Epidermal melanocyte (primary cell): ENCODE measurements around the gene ITIH1.
A peak's percentile ranks its signal among the peaks of the same experiment; 100 is the strongest.

Experiments used
- DNase-seq: peaks from one replicate; pipeline ENCODE4 v3.0.0; 2011; ENCODE audit warnings: low spot score; ENCODE audit not compliant: insufficient read length

ITIH1 gene

DNA sequence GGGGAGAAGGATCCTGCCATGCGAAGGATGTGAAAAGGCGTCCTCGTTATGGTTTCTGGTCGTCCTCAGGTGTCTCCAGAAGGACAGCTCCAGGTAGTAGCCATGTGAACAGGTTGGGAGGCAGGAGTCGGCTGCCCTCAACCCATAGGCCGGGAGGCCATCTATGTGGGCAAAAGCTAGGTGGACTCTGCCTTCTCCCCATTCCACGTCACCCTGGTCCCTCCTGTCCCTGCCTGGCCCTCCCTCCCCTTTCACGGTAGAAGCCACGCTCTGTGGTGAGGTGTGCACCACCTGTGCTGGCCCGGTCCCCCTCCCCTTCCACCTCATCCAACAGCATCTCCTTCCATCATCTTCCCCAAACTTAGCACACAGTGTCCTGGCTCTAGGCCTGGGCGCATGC lies 33.5 kb downstream of the ITIH1 start:
- no peak for DNase-seq

DNA sequence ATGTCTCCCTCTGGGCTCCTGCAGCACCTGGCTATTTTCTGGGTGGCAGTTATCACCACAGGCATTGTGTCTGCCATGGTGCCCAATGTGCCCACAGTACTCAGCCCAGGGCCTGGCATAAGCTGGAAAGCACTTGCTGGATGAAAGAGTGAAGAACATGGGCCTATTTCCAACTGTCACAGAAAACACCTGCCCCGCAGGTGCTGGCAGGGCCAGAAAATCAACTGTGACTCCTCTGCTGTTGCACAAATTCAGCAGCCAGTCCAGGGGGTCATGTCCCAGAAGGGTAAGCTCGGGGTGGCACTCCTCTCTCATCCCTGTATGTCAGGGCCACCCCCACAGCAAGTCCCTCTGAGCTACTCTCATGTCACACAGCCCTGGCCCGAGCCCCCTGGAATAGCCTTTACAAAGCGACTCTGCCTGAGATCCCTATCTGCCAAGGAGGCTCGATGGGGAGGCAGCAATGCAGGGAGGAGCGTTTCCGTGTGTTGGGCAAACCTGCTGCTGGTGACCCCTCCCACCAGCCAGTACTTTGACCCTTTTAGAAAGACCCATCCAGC lies 34.1 kb downstream of the ITIH1 start:
- DNase-seq, result no peak

DNA sequence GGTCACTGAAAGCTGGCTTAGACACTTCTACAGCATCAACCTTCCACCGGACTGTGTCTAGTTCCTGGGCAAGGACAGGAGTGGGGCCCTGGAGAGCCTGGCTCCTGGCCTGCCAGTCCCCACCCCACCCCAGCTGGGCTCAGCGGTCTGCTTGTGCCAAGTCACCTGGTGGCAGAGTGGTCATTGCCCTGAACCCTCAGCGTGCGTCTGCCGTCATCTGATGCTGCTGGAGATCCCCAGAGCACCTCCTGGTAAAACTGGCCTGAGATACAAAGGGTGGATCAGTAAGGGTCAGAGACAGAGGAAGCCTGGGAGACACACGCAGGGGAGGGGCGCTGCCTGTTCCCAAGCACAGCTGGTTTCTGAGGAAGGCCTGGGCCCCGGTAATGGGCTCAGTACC lies 36.4 kb downstream of the ITIH1 start:
- no peak for DNase-seq

DNA sequence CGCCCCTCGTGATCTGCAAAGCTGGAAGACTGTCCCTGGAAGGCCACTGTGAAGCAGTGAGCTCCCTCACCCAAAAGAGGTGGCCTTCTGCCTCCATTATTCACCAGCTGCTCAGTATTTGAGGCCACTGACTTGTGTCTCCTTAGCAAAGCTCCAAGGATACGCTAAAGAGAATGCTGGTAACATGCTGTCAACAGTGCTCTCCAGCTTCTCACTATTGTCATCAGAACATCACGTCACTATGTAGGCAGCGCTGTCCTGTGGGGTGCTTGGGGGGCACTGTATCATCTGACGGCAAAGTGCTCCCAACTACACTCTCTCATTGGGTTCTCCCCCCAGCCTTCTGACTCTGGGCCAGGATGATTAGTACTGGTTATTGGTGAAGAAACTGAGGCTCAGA lies 38.8 kb downstream of the ITIH1 start:
- DNase-seq, result no peak

DNA sequence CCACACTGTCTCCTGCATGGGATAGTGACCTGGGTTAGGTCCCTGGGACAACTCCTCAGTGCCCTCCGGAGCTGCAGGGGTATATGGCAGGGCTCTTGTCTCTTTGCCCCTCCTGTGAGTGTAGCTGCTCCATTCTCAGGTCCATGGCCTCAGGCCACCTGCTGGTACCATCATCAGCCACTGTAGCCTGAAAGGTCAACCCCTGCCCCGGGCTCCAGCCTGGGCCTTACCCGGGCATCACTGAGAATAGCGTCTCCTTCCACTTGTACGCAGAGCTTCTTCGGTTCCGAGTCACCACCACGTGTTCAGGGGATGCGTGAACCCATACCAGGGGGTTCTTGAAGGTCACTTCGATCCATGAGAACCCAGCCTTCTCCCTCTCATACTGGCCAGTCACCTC lies 39.3 kb downstream of the ITIH1 start:
- no peak for DNase-seq

DNA sequence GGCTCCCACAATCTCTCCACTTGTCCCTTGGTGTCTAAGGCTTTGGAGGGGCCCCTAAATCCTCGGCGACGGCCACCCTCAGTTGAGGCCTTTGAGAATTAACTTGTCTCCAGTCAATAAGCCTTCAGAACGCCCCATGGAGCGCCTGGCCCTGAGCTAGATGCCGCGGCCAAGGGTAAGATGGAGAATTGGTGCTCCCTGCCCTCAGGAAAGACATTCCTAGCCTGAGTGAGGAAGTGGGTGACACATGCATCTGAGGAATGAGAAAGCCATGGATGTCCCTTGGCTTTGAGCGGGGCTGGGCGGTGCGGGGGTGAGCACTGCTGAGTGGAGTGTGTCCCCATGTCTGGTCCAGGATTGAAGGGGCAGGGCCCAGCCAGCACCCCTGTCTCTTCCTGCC lies 39.8 kb downstream of the ITIH1 start:
- no peak for DNase-seq

DNA sequence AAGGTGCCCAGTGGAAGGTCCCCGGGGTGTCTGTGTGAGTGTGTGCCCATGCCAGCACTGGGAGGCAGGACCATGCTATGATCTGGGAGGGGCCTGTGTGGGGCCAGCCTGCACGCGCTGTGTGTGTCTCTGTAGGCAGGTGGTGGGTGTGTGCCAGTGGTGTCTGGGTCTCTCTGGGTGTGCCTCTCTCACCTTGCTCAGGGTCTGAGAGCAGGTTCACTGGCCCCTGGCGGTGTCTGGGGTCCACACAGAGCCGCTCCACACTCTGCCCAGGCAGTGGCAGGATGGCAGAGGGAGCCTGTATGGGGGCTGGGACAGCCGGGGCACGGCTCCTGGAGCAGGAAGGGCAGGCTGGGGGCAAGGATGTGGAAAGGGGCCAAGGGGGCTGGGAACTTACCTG lies 40.5 kb downstream of the ITIH1 start:
- no peak for DNase-seq

DNA sequence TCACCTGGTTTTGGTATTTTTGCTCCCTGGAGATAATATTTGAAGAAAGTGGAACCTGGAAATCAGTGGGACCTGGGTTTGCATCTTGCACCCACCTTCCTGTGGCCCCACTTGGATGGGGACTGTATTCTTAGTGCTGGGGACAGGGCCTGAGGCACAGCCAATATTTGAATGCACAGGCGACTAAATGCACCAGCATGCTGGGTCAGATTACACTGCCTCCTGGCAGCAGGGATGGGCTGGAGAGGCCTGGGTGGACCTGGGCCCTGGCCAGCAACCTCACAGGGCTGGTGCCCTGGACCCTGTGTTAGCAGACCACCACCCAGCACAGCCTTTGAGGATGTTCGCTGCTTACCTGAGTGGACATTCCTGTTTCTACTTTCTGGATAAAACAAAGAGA lies 42.5 kb downstream of the ITIH1 start:
- no peak for DNase-seq

DNA sequence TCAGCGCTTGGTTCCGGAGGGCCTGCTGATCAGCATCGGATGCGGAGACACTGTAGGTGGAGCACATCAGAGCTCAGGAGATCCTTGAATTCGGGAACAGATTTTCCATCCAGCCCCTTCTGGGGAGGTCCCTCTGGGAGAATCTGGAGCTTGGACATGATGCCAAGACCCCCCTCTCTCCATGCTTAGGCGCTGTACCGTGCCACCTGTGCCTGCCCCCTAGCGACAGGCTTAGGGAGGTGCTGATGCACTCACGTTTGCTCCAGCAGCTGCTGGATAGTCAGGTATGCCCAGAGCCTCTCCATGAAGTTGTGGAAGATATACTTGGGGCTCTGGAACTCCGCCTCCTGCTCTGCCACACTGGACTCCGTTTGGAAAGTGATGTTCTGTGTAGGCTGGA lies 43.3 kb downstream of the ITIH1 start:
- no peak for DNase-seq

DNA sequence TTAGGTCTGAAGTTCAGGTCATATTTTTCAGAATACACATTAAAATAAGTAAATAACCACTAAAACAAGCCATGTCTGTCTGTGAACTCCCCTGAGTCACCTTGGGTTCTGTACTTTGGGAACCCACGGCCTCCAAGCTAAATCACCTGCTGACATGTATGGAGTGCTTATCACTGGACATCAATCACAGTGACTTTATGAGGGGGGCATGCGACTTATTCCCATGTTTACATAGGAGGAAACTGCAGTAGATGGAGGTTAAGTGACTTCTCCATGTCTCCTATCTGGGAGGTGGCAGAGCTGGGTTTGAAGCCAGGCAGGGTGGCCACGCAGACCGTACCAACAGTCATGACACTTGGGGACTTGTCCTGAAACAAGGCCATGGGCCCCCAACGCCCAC lies 45.0 kb downstream of the ITIH1 start:
- DNase-seq, result no peak

DNA sequence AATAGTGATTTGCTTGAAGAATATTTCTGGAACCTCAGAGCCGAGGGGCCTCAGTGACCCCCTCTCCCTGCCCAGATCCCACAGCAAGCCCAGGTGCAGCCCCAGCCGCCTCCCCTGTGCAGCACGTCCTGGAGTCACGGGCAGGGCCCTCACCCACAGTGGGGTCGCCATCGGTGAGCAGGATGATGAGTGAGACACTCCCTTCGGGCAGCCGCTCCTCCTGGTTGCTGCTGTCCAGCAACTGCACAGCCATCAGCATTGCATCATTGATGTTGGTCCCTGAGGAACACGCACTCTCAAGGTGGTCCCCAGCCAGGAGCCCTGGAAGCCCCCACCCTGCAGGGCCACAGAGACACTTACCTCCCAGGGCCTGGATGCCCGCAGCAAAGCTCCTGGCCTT lies 46.6 kb downstream of the ITIH1 start:
- DNase-seq, result no peak

DNA sequence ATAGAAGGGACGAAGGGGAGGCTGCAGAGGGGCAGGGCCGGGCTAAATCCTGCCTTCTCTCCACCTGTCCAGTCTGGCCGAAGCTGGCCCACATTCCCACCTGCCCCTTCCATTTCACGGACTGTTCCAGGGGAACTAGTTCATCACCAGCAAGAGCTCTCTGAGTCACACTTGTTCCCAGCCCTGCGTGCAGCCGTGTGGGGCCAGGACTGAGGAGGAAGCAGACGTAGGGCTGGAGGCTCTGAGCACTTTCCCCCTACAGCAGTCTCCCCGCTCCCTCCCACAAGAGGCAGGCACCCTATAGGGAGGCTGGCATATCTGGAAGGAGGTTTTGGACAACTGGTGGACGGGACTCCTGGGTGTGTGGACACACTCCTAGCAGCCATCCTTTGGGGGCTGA lies 50.0 kb downstream of the ITIH1 start:
- no peak for DNase-seq

DNA sequence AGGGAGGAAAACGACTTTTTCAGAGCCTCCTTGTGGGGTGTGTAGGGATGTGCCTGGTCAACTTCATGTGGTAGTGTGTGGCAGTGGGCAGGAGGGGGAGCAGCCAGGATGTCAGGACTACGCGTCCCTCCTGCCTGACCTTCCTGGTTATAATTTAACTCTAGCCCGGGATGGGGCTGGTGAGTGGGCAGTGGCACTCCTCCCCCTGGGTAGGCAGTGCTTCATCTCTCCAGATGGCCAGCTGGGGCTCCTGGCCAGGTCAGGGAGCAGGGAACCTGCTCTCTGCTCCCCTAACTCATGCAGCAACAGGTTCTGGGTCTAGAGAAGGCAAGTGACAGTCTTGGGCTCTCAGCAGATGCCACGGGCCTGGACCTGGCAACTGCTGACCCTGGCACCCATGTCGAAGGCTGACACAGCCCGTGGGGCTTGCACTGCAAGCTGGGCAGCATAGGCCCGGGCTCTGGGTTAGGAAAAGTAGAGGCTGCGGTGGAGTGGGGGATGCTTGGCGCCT lies 50.5 kb downstream of the ITIH1 start:
- no peak for DNase-seq

DNA sequence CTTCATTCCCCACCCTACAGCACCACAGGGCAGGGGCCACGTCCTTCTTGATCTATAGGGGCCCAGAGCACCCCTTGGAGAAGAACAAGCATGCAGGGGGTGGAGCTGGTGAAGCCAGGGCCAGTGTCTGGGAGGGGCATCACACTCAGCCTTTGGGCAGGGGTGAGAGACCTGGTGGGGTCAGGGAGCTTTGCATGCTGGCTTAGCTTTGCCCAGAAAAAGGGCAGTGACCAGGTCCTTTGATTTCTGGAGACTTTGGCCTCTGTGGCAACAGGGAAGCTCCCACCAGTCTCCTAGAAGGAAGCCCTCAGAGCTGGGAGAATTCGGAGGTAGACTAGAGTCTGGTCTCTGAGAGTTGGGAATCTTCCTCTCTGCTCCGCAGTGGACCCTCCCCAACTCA lies 52.1 kb downstream of the ITIH1 start:
- DNase-seq, result no peak

DNA sequence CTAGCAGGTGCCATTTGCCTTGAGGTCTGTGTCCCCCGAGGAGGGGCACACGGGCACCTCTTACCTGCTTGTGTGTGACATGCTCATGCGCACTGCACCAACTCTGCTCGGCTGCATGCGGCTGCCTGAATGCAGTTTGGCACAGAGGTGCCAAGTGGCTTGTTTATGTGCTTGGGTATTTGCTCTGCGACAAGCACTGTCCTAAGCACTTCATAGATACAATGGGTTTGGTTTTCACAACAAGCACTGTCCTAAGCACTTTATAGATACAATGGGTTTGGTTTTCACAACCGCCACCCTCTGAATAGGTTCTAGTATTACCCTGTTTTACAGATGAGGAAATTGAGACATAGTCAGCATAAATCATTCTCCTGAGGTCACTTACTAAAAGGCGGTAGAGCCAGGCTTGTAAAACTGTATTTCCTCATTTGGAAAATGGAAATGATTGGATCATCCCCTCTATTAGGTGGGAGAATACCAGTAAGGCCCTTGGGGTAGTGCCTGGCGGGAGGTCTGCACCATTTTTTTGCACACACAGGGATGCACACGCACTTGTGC lies 52.6 kb downstream of the ITIH1 start:
- DNase-seq, result no peak

DNA sequence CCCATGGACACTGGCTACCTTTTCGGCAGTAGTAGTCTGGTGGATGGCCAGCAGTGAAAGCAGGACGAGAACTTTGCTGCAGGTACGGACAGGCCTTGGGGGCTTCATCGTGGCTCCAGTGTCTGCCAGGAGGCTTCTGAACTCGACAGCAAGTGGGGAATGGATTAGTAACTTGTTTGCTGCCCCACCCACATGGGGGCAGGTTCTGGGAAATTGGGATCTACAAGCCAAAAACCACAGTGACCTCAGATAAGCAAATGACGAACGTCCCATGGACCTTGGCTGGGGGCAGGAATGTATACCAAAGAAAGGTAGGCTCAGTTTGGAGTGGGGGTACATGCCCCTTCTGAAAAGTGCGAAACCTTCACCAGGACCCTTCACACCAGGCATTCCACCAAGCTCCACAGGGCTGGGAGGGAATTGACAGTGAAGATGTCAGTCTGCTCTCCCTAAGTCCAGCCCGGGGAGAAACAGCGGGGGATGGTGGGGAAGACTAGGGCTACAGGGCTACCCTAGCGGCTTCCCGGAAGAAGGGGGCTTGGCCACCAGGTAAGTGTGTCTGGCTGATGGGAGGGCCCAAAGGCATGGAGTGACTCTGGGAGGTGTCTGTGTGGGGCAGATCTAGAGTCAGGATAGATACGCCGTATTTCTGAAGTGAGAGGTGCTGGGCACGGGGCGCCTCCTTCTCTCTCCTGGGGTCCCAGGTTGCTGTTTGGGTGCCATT lies 53.3 kb downstream of the ITIH1 start, which contains the start of gene ITIH4:
Gene ITIH4, minus strand, starts transcription at position 138 of the 724 bp plus-strand sequence. Its CDS starts 30 bp downstream, at position 108.
- no peak for DNase-seq

DNA sequence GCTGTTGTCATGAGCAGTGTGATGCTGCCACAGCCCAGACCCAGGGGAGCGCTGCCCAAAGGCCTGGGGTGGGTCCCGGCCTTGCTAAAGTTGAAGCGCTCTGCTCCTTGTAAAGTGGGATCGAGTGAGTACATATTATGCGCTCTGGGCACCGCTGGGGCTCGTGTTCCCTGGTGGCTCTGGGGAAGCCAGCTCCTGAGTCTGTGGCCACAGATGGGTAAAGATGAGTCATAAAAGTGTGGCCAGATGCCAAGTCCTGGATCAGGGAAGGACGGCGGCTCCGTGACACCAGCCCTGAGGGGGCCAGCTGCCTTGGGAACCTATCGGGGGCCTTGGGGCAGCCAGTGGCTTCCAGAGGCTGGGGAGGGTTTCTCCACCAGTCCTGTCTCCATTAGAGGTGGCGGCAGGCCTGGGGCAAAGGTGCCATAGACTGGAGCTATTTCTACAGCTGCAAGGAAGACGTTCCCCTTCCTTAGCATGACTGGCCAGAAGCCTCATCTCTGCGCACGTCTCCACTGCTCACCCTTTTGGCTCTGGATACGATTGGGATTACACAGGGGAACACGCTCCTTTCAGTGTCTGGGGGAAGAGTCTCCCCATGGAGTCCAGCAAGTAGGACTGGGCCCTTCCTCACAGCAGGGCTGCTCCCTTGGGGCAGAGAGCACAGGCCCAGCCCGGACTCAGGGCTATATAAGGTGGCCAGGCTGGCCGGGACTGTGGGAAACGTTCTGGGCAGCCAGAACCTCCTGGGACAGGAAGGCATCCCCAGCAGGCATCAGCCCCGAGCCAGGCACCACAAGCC lies 54.3 kb downstream of the ITIH1 start:
- peak; percentile 40 for DNase-seq

DNA sequence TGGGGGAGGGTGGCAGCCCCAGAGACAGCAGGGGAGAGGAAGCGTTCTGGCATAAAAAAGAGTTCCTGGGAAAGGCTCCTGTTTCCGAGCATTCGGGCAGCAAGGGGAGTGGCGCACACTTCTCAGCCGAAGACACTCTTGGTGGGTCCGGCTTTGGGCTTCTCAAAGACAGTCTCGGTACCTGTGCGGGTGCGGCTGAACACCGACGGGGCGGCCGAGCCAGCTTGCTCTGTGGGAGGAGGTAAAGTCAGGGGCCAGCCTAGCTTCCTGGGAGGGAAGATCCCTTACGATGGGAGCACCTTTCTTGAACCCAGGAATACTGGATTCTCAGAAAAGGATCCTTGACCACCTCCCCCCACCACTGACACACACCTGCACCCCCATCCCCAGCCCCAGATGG lies 55.8 kb downstream of the ITIH1 start:
- no peak for DNase-seq

DNA sequence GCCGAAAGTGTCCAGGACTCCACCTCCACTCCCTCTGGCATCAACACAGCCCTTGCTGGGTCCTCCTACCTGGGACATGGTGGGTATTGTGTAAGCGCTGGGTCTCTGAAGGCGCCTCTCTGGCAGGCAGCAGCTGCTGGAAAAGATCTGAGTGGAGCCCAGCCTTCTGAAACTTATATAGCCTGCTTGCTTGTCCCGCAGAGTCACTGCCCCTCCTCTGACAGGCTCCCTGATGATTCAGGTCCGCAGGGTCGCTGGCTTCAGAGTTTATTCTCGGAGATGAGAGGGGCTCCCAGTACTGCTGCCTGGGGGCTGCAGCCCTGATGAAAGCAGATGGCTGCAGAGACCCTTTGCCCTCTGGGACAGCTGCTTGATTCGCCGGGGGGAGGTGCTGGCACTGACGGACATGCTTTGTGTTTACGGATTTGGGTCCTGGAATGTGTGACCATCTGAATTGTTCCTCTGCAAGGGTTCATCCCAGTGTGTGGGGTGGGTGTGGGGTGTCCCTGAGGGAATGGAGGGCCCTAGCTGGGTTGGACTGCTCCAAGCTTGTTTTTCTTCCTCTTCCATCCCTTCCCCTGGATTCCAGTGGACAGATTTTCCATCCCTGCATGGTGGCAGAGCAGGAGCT lies 57.6 kb downstream of the ITIH1 start, which contains the start of gene MUSTN1:
Gene MUSTN1, minus strand, starts transcription at position 149 of the 631 bp plus-strand sequence. Its CDS starts 71 bp downstream, at position 78.
- DNase-seq, result no peak

DNA sequence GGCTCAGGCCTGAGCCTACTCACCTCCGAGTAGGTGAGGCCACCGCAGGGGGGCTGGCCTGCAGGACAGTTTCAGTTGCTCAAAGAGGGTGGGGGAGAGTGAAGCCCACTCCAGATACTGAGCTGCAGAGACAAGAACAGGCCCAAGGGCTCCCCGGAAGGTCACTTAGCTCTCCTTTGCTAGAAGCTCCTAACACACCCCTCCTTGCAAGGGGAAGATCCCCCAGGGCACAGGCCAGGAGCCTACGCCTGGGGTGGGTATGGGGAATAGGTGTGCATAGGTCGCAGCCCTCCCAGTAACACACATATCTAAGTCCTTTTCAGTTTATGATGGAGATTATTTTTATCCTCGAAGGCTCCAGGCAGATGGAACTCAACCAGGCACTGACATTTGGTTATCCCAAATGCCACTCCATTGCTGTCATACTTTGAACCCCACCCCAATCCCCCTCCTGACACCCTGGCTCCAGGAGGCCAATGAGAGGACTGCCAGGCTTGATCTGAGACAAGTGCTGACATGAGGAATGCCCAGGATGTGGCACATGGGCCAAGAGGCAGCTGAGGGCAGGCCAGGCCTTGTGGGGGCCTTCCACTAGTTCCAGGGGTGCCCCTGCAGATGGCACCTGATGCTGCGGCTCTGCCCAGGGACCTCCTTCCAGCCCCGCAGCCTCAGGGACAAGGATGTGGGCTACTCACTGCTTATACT lies 58.5 kb downstream of the ITIH1 start:
- DNase-seq, result no peak

DNA sequence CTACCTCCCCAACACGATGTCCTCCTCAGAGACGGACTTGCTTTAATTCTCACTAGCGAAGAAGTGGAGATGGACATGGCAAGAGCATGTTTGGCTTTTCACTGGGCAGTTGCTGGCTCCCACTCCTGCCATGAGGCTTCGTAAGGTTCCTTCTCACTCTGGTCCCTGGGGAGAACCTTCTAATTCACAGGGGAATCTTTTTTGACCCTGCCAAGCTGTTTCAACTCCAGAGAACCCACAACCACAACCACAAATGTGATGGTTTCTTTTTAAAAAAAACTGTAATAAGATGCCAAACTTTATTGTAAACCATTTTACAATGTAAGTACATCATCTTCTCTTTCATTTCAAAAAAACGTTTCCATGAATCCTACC lies 59.1 kb downstream of the ITIH1 start:
- no peak for DNase-seq
